Heart left ventricle (tissue), 16 donors: ENCODE data around the gene CYSTM1. TPM values are rescaled to one million over a fixed set of nuclear protein-coding genes. Genes with fewer than 3 reads are reported as not detected.

Source experiments
- ATAC-seq, 4 donors: fragments of 200-7000 bp; cut with Tn5 transposase; one replicate each; pipeline ENCODE4 v1.9.1; 2020 to 2022; ENCODE audit warnings: moderate library complexity in 4 of 4, mild to moderate bottlenecking in 3 of 4, moderate number of reproducible peaks in 1 of 4
- DNase-seq, 5 donors: peaks; one replicate each; pipeline ENCODE4 v3.0.0-alpha.2; 2020
- H3K27ac ChIP-seq, 12 donors: fragments of 200-600 bp; sonication (generic) in 4 of 12; one replicate each; pipeline versions ENCODE4 v1.5.0 to v1.8.0; 2016 to 2022; ENCODE audit warnings: mild to moderate bottlenecking in 2 of 12
- H3K27me3 ChIP-seq, 9 donors: fragments of 200-600 bp; sonication (generic) in 2 of 9; one replicate each; pipeline versions ENCODE4 v1.5.1 to v1.8.0; 2016 to 2022; ENCODE audit warnings: mild to moderate bottlenecking in 3 of 9
- H3K36me3 ChIP-seq, 9 donors: fragments of 200-600 bp; sonication (generic) in 2 of 9; one replicate each; pipeline versions ENCODE4 v1.5.0 to v1.8.0; 2018 to 2022; ENCODE audit warnings: mild to moderate bottlenecking in 2 of 9
- H3K4me1 ChIP-seq, 12 donors: fragments of 200-600 bp; sonication (generic) in 4 of 12; one replicate each; pipeline versions ENCODE4 v1.5.0 to v1.8.0; 2016 to 2022; ENCODE audit warnings: mild to moderate bottlenecking in 3 of 12
- H3K4me3 ChIP-seq, 12 donors: fragments of 200-600 bp; sonication (generic) in 4 of 12; one replicate each; pipeline versions ENCODE4 v1.5.0 to v1.8.0; 2017 to 2022; ENCODE audit warnings: mild to moderate bottlenecking in 9 of 12, moderate library complexity in 4 of 12
- H3K9me3 ChIP-seq, 12 donors: fragments of 200-600 bp; sonication (generic) in 4 of 12; one replicate each; pipeline versions ENCODE4 v1.5.0 to v1.8.0; 2016 to 2022; ENCODE audit warnings: mild to moderate bottlenecking in 1 of 12
- POLR2A ChIP-seq, 2 donors: fragments of 450-650 bp; IDR thresholded peaks; one replicate each; pipeline ENCODE4 v1.6.1; 2017; ENCODE audit warnings: antibody characterized with exemption in 2 of 2, mild to moderate bottlenecking in 2 of 2, moderate library complexity in 2 of 2
- WGBS, 4 donors: extraction: QIAGEN DNeasy Blood & Tissue Kit in 2 of 4; methylation state at CpG; one replicate each; pipeline versions ENCODE4 v1.1.5 to v1.1.7; 2013 to 2018; 5-methylcytosine and 5-hydroxymethylcytosine counted together
- intact Hi-C, 10 donors: fragments of 100-400 bp; cut with DNase I; formaldehyde crosslinking; loops; one replicate each; pipeline versions ENCODE4 v1.11.1 to v1.14.2; 2022
- polyA plus RNA-seq, 2 donors: library from polyadenylated mRNA; stranded (reverse); fragments of 200-250 nt; gene quantifications; one replicate each; pipeline ENCODE4 v1.2.3, GENCODE V29; 2013
- total RNA-seq, 9 donors: library from RNA; depleted of rRNA in 2 of 9; stranded (reverse); fragments of >200 nt in 2 of 9; fragmentation: NEBNext Ultra II Directional in 3 of 9; extraction: Animal tissue kit (Norgen Biotek cat#: 25700) in 3 of 9; gene quantifications; one replicate each; pipeline versions ENCODE4 v1.1.0 to v1.2.4, GENCODE V29; 2016 to 2023
- TF ChIP-seq, protein P1 (sequence below), 12 donors: fragments of 200-600 bp; sonication (generic) in 4 of 12; IDR thresholded peaks; one replicate each; pipeline versions ENCODE4 v1.5.0 to v1.8.0; 2018 to 2022; ENCODE audit warnings: antibody characterized with exemption in 12 of 12, mild to moderate bottlenecking in 5 of 12
- donor health status: ischemic (EF 13 %, LVEDD 7.1; RV severe dilation, severe dysfunction).
- donor health status: healthy with polysubstance abuse.
- donor health status: DM: no; HTN: yes; CAD: no.
- donor health status: DM: no; HTN: no; CAD: no.
- donor health status: ischemic (EF 25% LVEDD 6.9; RV normal size, moderate dysfunction).
- donor health status: ischemic (EF 25% LVEDD 5.7; RV mildly dilated, moderate dysfunction).
- donor health status: healthy.
- donor health status: DM: yes; HTN: yes; CAD: no.
- donor health status: ischemic (EF 35%, LVEDD 5.7; RV mildly dilated, moderate dysfunction).
- donor health status: nonischemic (EF 11% LVEDD 7.7; RV severe dilation, severe dysfunction).
- donor health status: DM: yes; HTN: yes; CAD: no.
- donor health status: PGD.
- donor health status: ischemic (EF 29% LVEDD 5.4; RV normal size, mild dysfunction).
- donor health status: nonischemic (EF 23%, LVEDD 6.1; RV moderate dilation, normal function).

The CYSTM1 gene
- total and polyA plus RNA-seq, 11 donors, result 58.1 to 238 (median 94.5) TPM

DNA sequence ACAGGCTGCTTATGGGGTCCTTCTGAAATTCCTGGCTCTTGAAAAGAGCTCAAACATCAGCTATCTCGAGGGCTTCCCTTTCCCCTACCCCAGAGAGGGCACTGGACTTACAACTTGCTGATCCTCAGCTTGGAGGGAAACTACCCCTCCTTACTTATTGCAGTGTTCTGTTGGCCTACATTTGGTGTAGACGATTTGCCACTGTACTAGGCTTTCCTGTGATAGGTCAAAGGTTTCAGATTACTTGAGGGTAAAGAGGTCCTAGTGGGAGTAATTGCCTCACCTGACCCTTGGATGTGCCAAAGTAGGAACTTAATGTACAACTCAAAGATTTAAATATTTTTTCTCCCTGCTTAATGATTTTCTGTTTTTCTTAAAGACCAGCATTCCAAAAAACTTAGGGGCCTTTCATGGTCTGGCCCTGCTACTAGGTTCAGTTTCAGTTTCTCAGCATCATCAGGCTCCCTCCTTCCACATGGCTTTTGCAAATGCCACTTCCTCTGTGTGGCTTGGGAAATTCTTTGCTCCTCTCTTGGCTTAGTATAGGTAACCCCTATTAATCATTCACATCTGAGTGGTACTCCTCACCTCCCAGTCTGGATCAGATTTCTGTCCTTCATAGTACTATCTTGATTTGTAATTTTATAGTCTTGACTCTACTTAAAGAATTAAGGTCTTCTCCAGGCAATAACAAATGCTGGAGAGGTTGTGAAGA lies 32.4 kb downstream of the CYSTM1 start:
- H3K27me3 ChIP-seq, result no peaks in the 10 kb centered on the region
- peaks cover 0 to 18% (median 0%) of the 10 kb centered on the region in 9 donors for H3K36me3 ChIP-seq
- DNase-seq (no peak), ATAC-seq (no peak)
- intact Hi-C loops, result no loop called here
- H3K9me3 ChIP-seq, result no peaks in the 10 kb centered on the region
- TF ChIP-seq POLR2A (IDR thresholded peaks at IDR 0.05), result no peak
- TF ChIP-seq, protein P1, sequence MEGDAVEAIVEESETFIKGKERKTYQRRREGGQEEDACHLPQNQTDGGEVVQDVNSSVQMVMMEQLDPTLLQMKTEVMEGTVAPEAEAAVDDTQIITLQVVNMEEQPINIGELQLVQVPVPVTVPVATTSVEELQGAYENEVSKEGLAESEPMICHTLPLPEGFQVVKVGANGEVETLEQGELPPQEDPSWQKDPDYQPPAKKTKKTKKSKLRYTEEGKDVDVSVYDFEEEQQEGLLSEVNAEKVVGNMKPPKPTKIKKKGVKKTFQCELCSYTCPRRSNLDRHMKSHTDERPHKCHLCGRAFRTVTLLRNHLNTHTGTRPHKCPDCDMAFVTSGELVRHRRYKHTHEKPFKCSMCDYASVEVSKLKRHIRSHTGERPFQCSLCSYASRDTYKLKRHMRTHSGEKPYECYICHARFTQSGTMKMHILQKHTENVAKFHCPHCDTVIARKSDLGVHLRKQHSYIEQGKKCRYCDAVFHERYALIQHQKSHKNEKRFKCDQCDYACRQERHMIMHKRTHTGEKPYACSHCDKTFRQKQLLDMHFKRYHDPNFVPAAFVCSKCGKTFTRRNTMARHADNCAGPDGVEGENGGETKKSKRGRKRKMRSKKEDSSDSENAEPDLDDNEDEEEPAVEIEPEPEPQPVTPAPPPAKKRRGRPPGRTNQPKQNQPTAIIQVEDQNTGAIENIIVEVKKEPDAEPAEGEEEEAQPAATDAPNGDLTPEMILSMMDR (IDR thresholded peaks at IDR 0.05), result no peak
- no peak overlapping the region for H3K27ac ChIP-seq
- WGBS, 4 donors, result 51 to 63% (median 54%) methylated on average over 2 of the region's 2 CpGs
- H3K4me3 ChIP-seq, result no peak overlapping the region
- peaks cover 0 to 42% (median 19%) of the 10 kb centered on the region in 12 donors for H3K4me1 ChIP-seq

DNA sequence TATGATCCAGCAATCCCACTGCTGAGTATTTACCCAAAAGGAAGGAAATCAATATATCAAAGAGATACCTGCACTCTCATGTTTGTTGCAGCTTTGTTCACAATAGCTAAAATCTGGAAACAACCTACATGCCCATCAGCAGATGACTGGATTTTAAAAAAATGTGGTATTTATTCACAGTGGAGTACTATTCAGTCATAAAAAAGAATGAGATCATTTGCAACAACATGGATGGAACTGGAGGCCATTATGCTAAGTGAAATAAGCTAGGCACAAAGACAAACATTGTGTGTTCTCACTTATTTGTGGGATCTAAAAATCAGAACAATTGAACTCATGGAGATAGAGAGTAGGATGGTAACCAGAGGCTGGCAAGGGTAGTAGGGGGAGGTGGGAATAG lies 33.1 kb downstream of the CYSTM1 start:
- Histone ChIP-seq H3K9me3 (no peaks in the 10 kb centered on the region), H3K4me3 (no peak overlapping the region), H3K4me1 (peaks cover 0 to 36% (median 17%) of the 10 kb centered on the region in 12 donors), H3K27me3 (no peaks in the 10 kb centered on the region), H3K36me3 (peaks cover 0 to 18% (median 0%) of the 10 kb centered on the region in 9 donors), H3K27ac (no peak overlapping the region)
- no peak for ATAC-seq
- intact Hi-C loops, result no loop called here
- no peak for DNase-seq
- TF ChIP-seq, protein P1 (IDR thresholded peaks at IDR 0.05), result no peak
- TF ChIP-seq POLR2A (IDR thresholded peaks at IDR 0.05), result no peak

DNA sequence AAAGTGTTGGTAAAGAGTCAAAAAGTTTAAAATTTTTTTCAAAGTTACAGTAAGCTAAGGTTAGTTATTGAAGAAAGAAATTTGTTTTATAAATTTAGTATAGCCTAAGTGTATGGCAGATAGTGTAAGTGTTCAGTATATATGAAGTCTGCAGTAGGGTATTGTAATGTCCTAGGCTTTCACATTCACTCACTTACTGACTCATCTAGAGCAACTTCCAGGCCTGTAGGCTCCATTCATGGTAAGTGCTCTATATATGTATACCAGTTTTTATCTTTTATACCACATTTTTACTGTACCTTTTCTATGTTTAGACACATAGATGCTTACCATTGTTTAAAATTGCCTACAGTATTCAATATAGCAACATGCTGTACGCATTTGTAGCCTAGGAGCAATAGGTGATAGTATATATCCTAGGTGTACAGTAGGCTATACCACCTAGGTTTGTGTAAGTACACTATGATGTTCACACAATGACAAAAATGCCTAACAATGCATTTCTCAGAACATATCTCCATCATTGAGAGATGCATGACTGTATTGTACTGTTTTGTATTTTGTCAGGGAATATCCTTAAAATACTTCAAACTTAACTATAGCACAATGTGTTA lies 38.5 kb downstream of the CYSTM1 start:
- no peaks in the 10 kb centered on the region for H3K27me3 ChIP-seq
- intact Hi-C loops, result no loop called here
- H3K9me3 ChIP-seq, result no peaks in the 10 kb centered on the region
- no peak overlapping the region for H3K4me3 ChIP-seq
- 96 to 100% (median 99%) methylated on average over 1 of the region's 1 CpG for WGBS, 4 donors
- peaks cover 0 to 18% (median 0%) of the 10 kb centered on the region in 9 donors for H3K36me3 ChIP-seq
- peaks cover 0 to 44% (median 30%) of the 10 kb centered on the region in 12 donors for H3K4me1 ChIP-seq
- ATAC-seq, result no peak
- H3K27ac ChIP-seq, result no peak overlapping the region
- TF ChIP-seq, protein P1 (IDR thresholded peaks at IDR 0.05), result no peak
- no peak for TF ChIP-seq POLR2A (IDR thresholded peaks at IDR 0.05)
- no peak for DNase-seq

DNA sequence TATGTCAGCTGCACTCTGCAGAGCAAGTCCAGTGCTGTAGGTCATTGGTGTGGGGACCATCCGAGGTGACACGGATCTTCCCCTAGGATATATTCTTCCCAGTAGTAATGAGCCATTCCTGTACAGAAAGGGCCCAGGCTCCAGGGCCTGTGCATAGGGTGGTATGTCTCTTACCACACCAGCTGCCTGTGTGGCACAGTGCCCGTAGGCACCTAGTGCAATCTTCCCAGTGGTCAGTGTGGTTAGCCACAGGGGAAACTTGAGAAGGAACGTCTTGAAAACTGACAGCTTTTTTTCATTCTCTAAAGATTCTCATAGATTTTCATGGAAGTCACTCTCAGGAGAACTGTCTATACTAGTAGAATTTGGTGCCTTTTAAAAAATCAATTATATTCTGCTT lies 39.8 kb downstream of the CYSTM1 start:
- intact Hi-C loops, result loop anchor here in 1 of 10 donors (5.0 kb wide), 1 partner anchor 33 kb away; no protein-coding TSS in a partner anchor
- peaks cover 0 to 18% (median 0%) of the 10 kb centered on the region in 9 donors for H3K36me3 ChIP-seq
- peaks cover 0 to 58% (median 43%) of the 10 kb centered on the region in 12 donors for H3K4me1 ChIP-seq
- no peaks in the 10 kb centered on the region for H3K27me3 ChIP-seq
- no peak for DNase-seq
- 77 to 89% (median 83%) methylated on average over 4 of the region's 4 CpGs for WGBS, 4 donors
- no peak overlapping the region for H3K4me3 ChIP-seq
- ATAC-seq, result peak in 1 of 4 donors; percentile 15
- H3K27ac ChIP-seq, result no peak overlapping the region
- no peak for TF ChIP-seq POLR2A (IDR thresholded peaks at IDR 0.05)
- TF ChIP-seq, protein P1 (IDR thresholded peaks at IDR 0.05), result no peak
- H3K9me3 ChIP-seq, result no peaks in the 10 kb centered on the region
